Measurements from ENCODE around the gene PCYT1B.
A peak's percentile ranks its signal among the peaks of the same experiment; 100 is the strongest.
"Not testable (repeated sequence)": the region's sequence is repeated elsewhere in the genome, so short reads cannot be mapped to it uniquely, and the experiment has no call there.

PCYT1B gene

GRCh38 chrX:24646006-24646405, 1.1 kb downstream of the PCYT1B start:
- DNase-seq (ENCODE audit: low spot score): no peak

- no peak for DNase-seq (ENCODE audit: low spot score)
Measured at GRCh38 chrX:24643116-24643515, 4.0 kb downstream of the PCYT1B start.

GRCh38 chrX:24629701-24630100, 17.4 kb downstream of the PCYT1B start:
- DNase-seq (ENCODE audit: low spot score): no peak

GRCh38 chrX:24619647-24620046, 27.5 kb downstream of the PCYT1B start:
- DNase-seq (ENCODE audit: low spot score): peak; percentile 24

GRCh38 chrX:24610516-24610915, 36.6 kb downstream of the PCYT1B start:
- DNase-seq (ENCODE audit: low spot score): no peak

GRCh38 chrX:24607616-24608015, 39.5 kb downstream of the PCYT1B start:
- DNase-seq (ENCODE audit: low spot score): no peak

GRCh38 chrX:24605941-24606340, 41.2 kb downstream of the PCYT1B start:
- not testable (repeated sequence) for DNase-seq (ENCODE audit: low spot score)

- no peak for DNase-seq (ENCODE audit: low spot score)
Measured at GRCh38 chrX:24603191-24603590, 44.0 kb downstream of the PCYT1B start.

- DNase-seq (ENCODE audit: low spot score): no peak
Measured at GRCh38 chrX:24601858-24602257, 45.3 kb downstream of the PCYT1B start.

- no peak for DNase-seq (ENCODE audit: low spot score)
Measured at GRCh38 chrX:24594501-24594900, 52.6 kb downstream of the PCYT1B start.

GRCh38 chrX:24590111-24590510, 57.0 kb downstream of the PCYT1B start:
- no peak for DNase-seq (ENCODE audit: low spot score)

GRCh38 chrX:24577091-24577490, 70.1 kb downstream of the PCYT1B start:
- no peak for DNase-seq (ENCODE audit: low spot score)

GRCh38 chrX:24575496-24575895, 71.7 kb downstream of the PCYT1B start:
- DNase-seq (ENCODE audit: low spot score): no peak

- no peak for DNase-seq (ENCODE audit: low spot score)
Measured at GRCh38 chrX:24574743-24575142, 72.4 kb downstream of the PCYT1B start.

- no peak for DNase-seq (ENCODE audit: low spot score)
Measured at GRCh38 chrX:24567169-24567568, 80.0 kb downstream of the PCYT1B start.

GRCh38 chrX:24566240-24566639, 80.9 kb downstream of the PCYT1B start:
- DNase-seq (ENCODE audit: low spot score): no peak

- DNase-seq (ENCODE audit: low spot score): no peak
Measured at GRCh38 chrX:24563291-24564010, 83.7 kb downstream of the PCYT1B start.

GRCh38 chrX:24561121-24561520, 86.0 kb downstream of the PCYT1B start:
- peak; percentile 6 for DNase-seq (ENCODE audit: low spot score)

GRCh38 chrX:24553011-24553410, 94.1 kb downstream of the PCYT1B start:
- no peak for DNase-seq (ENCODE audit: low spot score)

- no peak for DNase-seq (ENCODE audit: low spot score)
Measured at GRCh38 chrX:24550166-24550565, 97.0 kb downstream of the PCYT1B start.

GRCh38 chrX:24547961-24548360, 99.2 kb downstream of the PCYT1B start:
- no peak for DNase-seq (ENCODE audit: low spot score)

GRCh38 chrX:24542756-24543155, 104.4 kb downstream of the PCYT1B start:
- no peak for DNase-seq (ENCODE audit: low spot score)

- no peak for DNase-seq (ENCODE audit: low spot score)
Measured at GRCh38 chrX:24536551-24536950, 110.6 kb downstream of the PCYT1B start.

- DNase-seq (ENCODE audit: low spot score): no peak
Measured at GRCh38 chrX:24528605-24529004, 118.5 kb downstream of the PCYT1B start.
